Measurements from ENCODE around the gene DEFB113. TPM values are rescaled to one million over a fixed set of nuclear protein-coding genes. Genes with fewer than 3 reads are reported as not detected.

The DEFB113 gene
- polyA plus RNA-seq, 1 of the 3 experiments (the other 2 are of a cell fraction): not detected

- DNase-seq: no peak
- Histone ChIP-seq H3K4me1 (ENCODE audit: control insufficient read depth in 1 of 2, insufficient read depth in 2 of 2, low read depth in 1 of 2, low read length in 1 of 2) (no peaks in the 10 kb centered on the region), H3K36me3 (replicated peaks in 1 of 2; ENCODE audit: control insufficient read depth in 1 of 2, insufficient read depth in 2 of 2, low read length in 1 of 2) (no peaks in the 10 kb centered on the region), H3K9me2 (no peaks in the 10 kb centered on the region), H3K27me3 (ENCODE audit: insufficient read depth) (no peaks in the 10 kb centered on the region), H3K27ac (ENCODE audit: low read depth in 2 of 2, low read length in 1 of 2) (no peak overlapping the region), H3K4me3 (ENCODE audit: low read depth in 2 of 2, low read length in 1 of 2) (no peak overlapping the region), H3K79me2 (ENCODE audit: insufficient read depth) (no peaks in the 10 kb centered on the region), H3K4me2 (no peak overlapping the region), H3F3A (replicated peaks; ENCODE audit: insufficient read depth) (no peaks in the 10 kb centered on the region), H3K9me3 (no peaks in the 10 kb centered on the region), H3K9ac (no peak overlapping the region), H4K20me1 (ENCODE audit: insufficient read depth) (no peaks in the 10 kb centered on the region), H2AFZ (ENCODE audit: low read depth) (no peak overlapping the region)
- ChIA-PET POLR2A (no interaction called here), CTCF (no interaction called here)
- TF ChIP-seq GABPA (IDR thresholded peaks at IDR 0.05; ENCODE audit: low read depth): no peak
- no peak for TF ChIP-seq EP300 (IDR thresholded peaks at IDR 0.05; ENCODE audit: borderline replicate concordance in 1 of 2, low read depth in 1 of 2, low read length in 1 of 2)
- TF ChIP-seq CTCF (IDR thresholded peaks at IDR 0.05): no peak
- TF ChIP-seq EZH2phosphoT487 (IDR thresholded peaks at IDR 0.05; ENCODE audit: borderline replicate concordance, low read depth): no peak
- TF ChIP-seq RAD21 (IDR thresholded peaks at IDR 0.05; ENCODE audit: low read length): no peak
- no peak for TF ChIP-seq USF2 (IDR thresholded peaks at IDR 0.05; ENCODE audit: borderline replicate concordance, low read depth, low read length)
- TF ChIP-seq FOSL2 (IDR thresholded peaks at IDR 0.05; ENCODE audit: borderline replicate concordance, low read depth): no peak
- TF ChIP-seq CHD2 (IDR thresholded peaks at IDR 0.05; ENCODE audit: low read length, partially characterized antibody): no peak
- no peak for TF ChIP-seq MEF2A (IDR thresholded peaks at IDR 0.05; ENCODE audit: borderline replicate concordance, low read depth)
- TF ChIP-seq SMC3 (IDR thresholded peaks at IDR 0.05; ENCODE audit: low read depth, low read length): no peak
- 5% methylated on average over 2 of the region's 2 CpGs for WGBS (ENCODE audit: low lambda C conversion rate)
Observed at GRCh38 chr6:49951926-49952325, 17.5 kb downstream of the DEFB113 start.

- Histone ChIP-seq H3K4me2 (no peak overlapping the region), H3K9me2 (no peaks in the 10 kb centered on the region), H3K9me3 (no peaks in the 10 kb centered on the region), H3K27ac (ENCODE audit: low read depth in 2 of 2, low read length in 1 of 2) (no peak overlapping the region), H4K20me1 (ENCODE audit: insufficient read depth) (no peaks in the 10 kb centered on the region), H3K4me1 (ENCODE audit: control insufficient read depth in 1 of 2, insufficient read depth in 2 of 2, low read depth in 1 of 2, low read length in 1 of 2) (no peaks in the 10 kb centered on the region), H3K4me3 (ENCODE audit: low read depth in 2 of 2, low read length in 1 of 2) (no peak overlapping the region), H3K36me3 (replicated peaks in 1 of 2; ENCODE audit: control insufficient read depth in 1 of 2, insufficient read depth in 2 of 2, low read length in 1 of 2) (no peaks in the 10 kb centered on the region), H3K79me2 (ENCODE audit: insufficient read depth) (no peaks in the 10 kb centered on the region), H3F3A (replicated peaks; ENCODE audit: insufficient read depth) (no peaks in the 10 kb centered on the region), H3K27me3 (ENCODE audit: insufficient read depth) (no peaks in the 10 kb centered on the region), H3K9ac (no peak overlapping the region), H2AFZ (ENCODE audit: low read depth) (no peak overlapping the region)
- DNase-seq: no peak
- ChIA-PET CTCF (no interaction called here), POLR2A (no interaction called here)
- 68% methylated on average over 2 of the region's 2 CpGs for WGBS (ENCODE audit: low lambda C conversion rate)
- TF ChIP-seq RXRA (IDR thresholded peaks at IDR 0.05; ENCODE audit: borderline replicate concordance, low read depth) (no peak), ELF1 (IDR thresholded peaks at IDR 0.05) (no peak), EP300 (IDR thresholded peaks at IDR 0.05; ENCODE audit: borderline replicate concordance in 1 of 2, low read depth in 1 of 2, low read length in 1 of 2) (no peak), POLR2AphosphoS5 (IDR thresholded peaks at IDR 0.05; ENCODE audit: low read depth, low read length) (no peak), MAX (IDR thresholded peaks at IDR 0.05; ENCODE audit: low read depth) (no peak), USF2 (IDR thresholded peaks at IDR 0.05; ENCODE audit: borderline replicate concordance, low read depth, low read length) (no peak), ZBTB33 (IDR thresholded peaks at IDR 0.05; ENCODE audit: borderline replicate concordance, low read depth) (no peak), MXI1 (IDR thresholded peaks at IDR 0.05; ENCODE audit: low read depth, low read length) (no peak), YY1 (IDR thresholded peaks at IDR 0.05; ENCODE audit: low read depth) (no peak), TAF1 (IDR thresholded peaks at IDR 0.05; ENCODE audit: borderline replicate concordance, low read depth, low read length) (no peak), FOSL2 (IDR thresholded peaks at IDR 0.05; ENCODE audit: borderline replicate concordance, low read depth) (no peak), MEF2A (IDR thresholded peaks at IDR 0.05; ENCODE audit: borderline replicate concordance, low read depth) (no peak), RCOR1 (IDR thresholded peaks at IDR 0.05; ENCODE audit: low read length) (no peak), CTCF (IDR thresholded peaks at IDR 0.05) (no peak)
Observed at GRCh38 chr6:49950415-49950751, 19.0 kb downstream of the DEFB113 start.
